ENCODE data around the gene CLINT1. TPM values are rescaled to one million over a fixed set of nuclear protein-coding genes. Genes with fewer than 3 reads are reported as not detected.
"Not testable (repeated sequence)": the region's sequence is repeated elsewhere in the genome, so short reads cannot be mapped to it uniquely, and the experiment has no call there.

CLINT1 gene
- 120 TPM for total RNA-seq

DNA sequence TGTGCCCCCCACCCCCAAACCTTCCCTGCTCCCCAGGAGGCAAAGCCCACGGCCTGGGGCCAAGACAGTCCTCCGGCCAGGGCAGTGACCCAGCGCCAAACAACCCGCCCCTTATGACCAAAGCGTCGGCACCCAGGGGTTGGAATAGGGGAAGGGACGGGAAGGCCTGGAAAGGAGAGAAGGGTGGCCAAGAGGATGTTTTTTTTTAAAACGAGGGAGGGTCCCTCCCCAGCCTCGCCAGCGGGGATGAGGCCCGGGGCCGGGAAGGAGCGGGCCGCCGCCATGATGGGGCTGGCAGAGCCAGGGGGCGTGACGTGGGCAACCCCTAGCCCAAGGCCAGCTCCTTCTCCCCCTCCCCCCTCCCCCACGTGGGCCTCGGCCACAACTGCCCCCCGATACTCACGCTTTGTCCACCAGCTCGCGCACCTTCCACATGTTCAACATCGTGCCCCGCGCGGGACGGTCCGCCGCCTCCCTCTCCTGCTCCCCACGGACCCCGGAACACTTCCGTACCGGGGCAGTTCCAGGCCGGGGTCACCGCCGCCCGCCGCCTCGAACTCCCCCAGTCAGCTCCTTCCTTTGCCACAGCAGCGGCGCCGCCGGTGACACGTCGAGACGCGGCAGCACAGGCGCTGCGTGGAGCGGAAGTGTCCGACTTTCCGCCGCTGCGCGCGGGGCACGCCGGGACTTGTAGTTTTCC, at the start of gene CLINT1:
Gene CLINT1, minus strand, starts transcription at position 619 of the 700 bp plus-strand sequence. Its CDS starts 175 bp downstream, at position 444.
- Histone ChIP-seq H3K4me3 (ENCODE audit: low read length) (peak within 1 kb of the TSS; percentile 85), H3K9me3 (ENCODE audit: low read depth, low read length) (no peaks in the 10 kb centered on the region), H3K4me1 (ENCODE audit: insufficient read depth, low read length) (peaks cover 27% of the 10 kb centered on the region), H3K27me3 (ENCODE audit: insufficient read depth, low read length) (no peaks in the 10 kb centered on the region)

- H3K4me3 ChIP-seq (ENCODE audit: low read length) = no peak overlapping the region
- H3K27me3 ChIP-seq (ENCODE audit: insufficient read depth, low read length) = no peaks in the 10 kb centered on the region
- no peaks in the 10 kb centered on the region for H3K9me3 ChIP-seq (ENCODE audit: low read depth, low read length)
- peaks cover 4% of the 10 kb centered on the region for H3K4me1 ChIP-seq (ENCODE audit: insufficient read depth, low read length)
These were observed 49.5 kb upstream of the CLINT1 start for GRCh38 chr5:157908459-157908858.

GRCh38 chr5:157907479-157907878, 48.5 kb upstream of the CLINT1 start:
- no peaks in the 10 kb centered on the region for H3K9me3 ChIP-seq (ENCODE audit: low read depth, low read length)
- H3K4me1 ChIP-seq (ENCODE audit: insufficient read depth, low read length) = no peaks in the 10 kb centered on the region
- H3K27me3 ChIP-seq (ENCODE audit: insufficient read depth, low read length) = no peaks in the 10 kb centered on the region
- H3K4me3 ChIP-seq (ENCODE audit: low read length) = no peak overlapping the region

DNA sequence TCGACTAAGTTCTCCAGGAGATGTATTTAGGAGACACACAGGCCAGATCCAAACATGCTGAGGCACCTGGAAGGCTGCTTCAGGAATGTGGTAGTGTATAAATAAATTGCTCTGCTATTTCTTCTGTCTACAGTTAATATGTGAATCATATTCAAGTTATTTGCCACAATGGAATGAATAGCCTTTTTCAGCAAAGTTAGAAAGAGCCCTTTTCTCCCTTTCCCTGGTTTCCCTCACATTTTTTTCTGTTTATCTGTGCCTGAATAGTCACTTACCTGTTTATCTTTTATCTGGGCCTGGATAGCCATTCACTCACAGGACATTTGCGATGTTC, 44.1 kb upstream of the CLINT1 start:
- Histone ChIP-seq H3K27me3 (ENCODE audit: insufficient read depth, low read length) (no peaks in the 10 kb centered on the region), H3K4me3 (ENCODE audit: low read length) (no peak overlapping the region), H3K4me1 (ENCODE audit: insufficient read depth, low read length) (no peaks in the 10 kb centered on the region), H3K9me3 (ENCODE audit: low read depth, low read length) (no peaks in the 10 kb centered on the region)

GRCh38 chr5:157902449-157903116, 43.6 kb upstream of the CLINT1 start:
- Histone ChIP-seq H3K9me3 (ENCODE audit: low read depth, low read length) (no peaks in the 10 kb centered on the region), H3K4me1 (ENCODE audit: insufficient read depth, low read length) (no peaks in the 10 kb centered on the region), H3K4me3 (ENCODE audit: low read length) (no peak overlapping the region), H3K27me3 (ENCODE audit: insufficient read depth, low read length) (no peaks in the 10 kb centered on the region)

GRCh38 chr5:157900644-157901043, 41.7 kb upstream of the CLINT1 start:
- Histone ChIP-seq H3K27me3 (ENCODE audit: insufficient read depth, low read length) (no peaks in the 10 kb centered on the region), H3K9me3 (ENCODE audit: low read depth, low read length) (no peaks in the 10 kb centered on the region), H3K4me3 (ENCODE audit: low read length) (no peak overlapping the region), H3K4me1 (ENCODE audit: insufficient read depth, low read length) (no peaks in the 10 kb centered on the region)

DNA sequence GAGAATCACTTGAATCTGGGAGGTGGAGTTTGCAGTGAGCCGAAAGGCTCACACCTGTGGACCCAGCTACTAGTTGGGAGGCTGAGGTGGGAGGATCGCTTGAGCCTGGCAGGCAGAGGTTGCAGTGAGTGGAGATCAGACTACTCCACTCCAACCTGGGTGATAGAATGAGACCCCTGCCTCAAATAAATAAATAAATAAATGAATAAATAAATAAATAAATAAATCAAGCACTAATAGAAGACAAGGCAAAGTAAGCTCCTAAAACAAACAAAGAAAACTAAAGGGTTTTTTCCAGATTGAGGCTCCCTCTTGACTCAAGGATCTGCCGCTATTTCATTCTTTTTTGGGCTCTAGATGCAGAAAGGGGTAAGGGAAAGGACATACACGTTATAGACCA, 34.7 kb upstream of the CLINT1 start:
- Histone ChIP-seq H3K9me3 (ENCODE audit: low read depth, low read length) (no peaks in the 10 kb centered on the region), H3K4me1 (ENCODE audit: insufficient read depth, low read length) (peaks cover 16% of the 10 kb centered on the region), H3K27me3 (ENCODE audit: insufficient read depth, low read length) (no peaks in the 10 kb centered on the region), H3K4me3 (ENCODE audit: low read length) (no peak overlapping the region)

DNA sequence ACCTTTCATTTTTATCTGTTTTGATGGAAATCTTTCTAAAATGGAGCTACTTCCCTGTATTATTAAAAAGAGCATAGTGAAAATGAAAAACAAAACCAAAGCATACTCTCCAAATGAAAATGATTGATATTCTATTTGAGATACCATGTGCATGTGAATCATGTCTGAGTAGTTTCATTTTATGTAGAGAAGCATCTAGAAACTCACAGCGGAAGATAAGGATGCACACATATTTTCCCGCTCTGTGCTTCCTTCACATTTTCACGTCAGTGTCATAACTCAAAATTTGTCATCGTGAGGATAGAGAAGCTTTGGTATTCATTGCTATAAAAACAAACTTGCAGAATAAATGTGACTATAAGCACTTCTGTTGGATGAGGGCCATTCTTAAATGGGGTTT, 34.0 kb upstream of the CLINT1 start:
- Histone ChIP-seq H3K9me3 (ENCODE audit: low read depth, low read length) (no peaks in the 10 kb centered on the region), H3K4me1 (ENCODE audit: insufficient read depth, low read length) (peaks cover 16% of the 10 kb centered on the region), H3K4me3 (ENCODE audit: low read length) (no peak overlapping the region), H3K27me3 (ENCODE audit: insufficient read depth, low read length) (no peaks in the 10 kb centered on the region)

DNA sequence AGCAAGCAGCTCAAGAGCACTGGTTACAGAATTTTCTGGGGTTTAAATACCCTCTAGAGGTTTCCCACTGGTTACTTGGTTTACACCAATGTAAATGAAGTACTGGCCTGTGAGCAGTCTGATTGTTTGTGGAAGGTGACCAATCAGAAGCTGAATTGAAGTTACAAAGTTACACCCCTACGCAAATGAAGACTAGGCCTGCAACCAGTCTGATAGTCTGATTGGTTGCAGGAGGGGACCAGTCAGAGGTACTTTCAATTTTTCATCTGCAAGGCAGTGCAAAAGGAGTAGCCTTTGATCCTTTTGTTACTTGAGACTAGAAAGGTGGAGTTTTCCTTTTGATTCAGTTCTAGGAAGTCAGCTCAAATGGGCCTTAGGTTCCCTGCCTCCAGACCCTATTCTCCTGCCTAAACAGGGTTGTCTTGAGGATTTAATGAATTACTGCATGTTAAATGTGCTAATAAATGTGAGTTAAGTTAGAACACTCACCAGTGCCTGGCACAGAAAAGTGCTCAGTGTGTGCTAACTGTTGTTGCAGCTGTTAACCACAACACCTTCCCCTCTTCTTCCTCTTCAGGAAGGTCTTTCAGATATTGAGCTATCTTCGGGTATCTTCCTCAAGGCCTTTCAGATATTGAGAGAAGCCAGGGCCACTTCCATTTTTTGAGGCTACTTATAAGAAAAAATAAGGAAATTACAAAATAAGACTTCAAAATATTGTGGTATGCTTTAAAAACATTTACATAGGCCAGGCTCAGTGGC, 32.1 kb upstream of the CLINT1 start:
- H3K27me3 ChIP-seq (ENCODE audit: insufficient read depth, low read length) = no peaks in the 10 kb centered on the region
- no peaks in the 10 kb centered on the region for H3K9me3 ChIP-seq (ENCODE audit: low read depth, low read length)

GRCh38 chr5:157888814-157889532, 30.0 kb upstream of the CLINT1 start:
- Histone ChIP-seq H3K27me3 (ENCODE audit: insufficient read depth, low read length) (no peaks in the 10 kb centered on the region), H3K4me1 (ENCODE audit: insufficient read depth, low read length) (peaks cover 16% of the 10 kb centered on the region)

More for the DNA sequence above, 32.1 kb upstream of the CLINT1 start:
- no peak overlapping the region for H3K4me3 ChIP-seq (ENCODE audit: low read length)
- H3K4me1 ChIP-seq (ENCODE audit: insufficient read depth, low read length) = peaks cover 16% of the 10 kb centered on the region

DNA sequence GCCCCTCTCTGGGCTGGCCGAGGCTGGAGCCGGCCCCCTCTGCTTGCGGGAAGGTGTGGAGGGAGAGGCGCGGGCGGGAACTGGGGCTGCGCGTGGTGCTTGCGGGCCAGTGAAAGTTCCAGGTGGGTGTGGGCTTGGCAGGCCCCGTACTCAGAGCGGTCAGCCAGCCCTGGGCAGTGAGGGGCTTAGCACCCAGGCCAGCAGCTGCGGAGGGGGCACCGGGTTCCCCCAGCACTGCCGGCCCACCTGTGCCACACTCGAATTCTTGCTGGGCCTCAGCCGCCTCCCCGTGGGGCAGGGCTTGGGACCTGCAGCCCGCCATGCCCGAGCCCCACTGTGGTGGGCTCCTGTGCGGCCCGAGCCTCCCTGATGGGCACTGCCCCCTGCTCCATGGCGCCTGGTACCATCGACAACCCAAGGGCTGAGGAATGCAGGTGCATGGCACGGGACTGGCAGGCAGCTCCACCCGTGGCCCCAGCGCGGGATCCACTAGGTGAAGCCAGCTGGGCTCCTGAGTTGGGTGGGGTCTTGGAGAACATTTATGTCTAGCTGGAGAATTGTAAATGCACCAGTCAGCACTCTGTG, 27.9 kb upstream of the CLINT1 start:
- Histone ChIP-seq H3K27me3 (ENCODE audit: insufficient read depth, low read length) (no peaks in the 10 kb centered on the region), H3K9me3 (ENCODE audit: low read depth, low read length) (no peaks in the 10 kb centered on the region), H3K4me1 (ENCODE audit: insufficient read depth, low read length) (peaks cover 16% of the 10 kb centered on the region), H3K4me3 (ENCODE audit: low read length) (no peak overlapping the region)

More at GRCh38 chr5:157888814-157889532, 30.0 kb upstream of the CLINT1 start:
- H3K4me3 ChIP-seq (ENCODE audit: low read length) = no peak overlapping the region
- H3K9me3 ChIP-seq (ENCODE audit: low read depth, low read length) = no peaks in the 10 kb centered on the region

DNA sequence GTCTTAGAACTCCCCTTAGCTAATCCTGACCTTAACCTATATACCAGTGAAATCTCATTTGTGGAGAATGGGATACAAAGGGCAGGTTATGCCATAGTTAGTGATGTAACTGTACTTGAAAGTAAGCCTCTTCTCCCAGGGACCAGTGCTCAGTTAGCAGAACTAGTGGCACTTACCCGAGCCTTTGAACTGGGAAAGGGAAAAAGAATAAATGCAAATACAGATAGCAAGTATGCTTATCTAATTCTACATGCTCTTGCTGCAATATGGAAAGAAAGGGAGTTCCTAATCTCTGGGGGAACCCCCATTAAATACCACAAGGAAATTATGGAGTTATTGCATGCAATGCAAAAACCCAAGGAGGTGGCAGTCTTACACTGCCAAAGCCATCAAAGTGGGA, 26.1 kb upstream of the CLINT1 start:
- H3K4me1 ChIP-seq (ENCODE audit: insufficient read depth, low read length); H3K27me3 ChIP-seq (ENCODE audit: insufficient read depth, low read length); H3K9me3 ChIP-seq (ENCODE audit: low read depth, low read length); H3K4me3 ChIP-seq (ENCODE audit: low read length): not testable (repeated sequence)

GRCh38 chr5:157881498-157881897, 22.6 kb upstream of the CLINT1 start:
- H3K27me3 ChIP-seq (ENCODE audit: insufficient read depth, low read length); H3K4me3 ChIP-seq (ENCODE audit: low read length); H3K9me3 ChIP-seq (ENCODE audit: low read depth, low read length); H3K4me1 ChIP-seq (ENCODE audit: insufficient read depth, low read length): not testable (repeated sequence)

DNA sequence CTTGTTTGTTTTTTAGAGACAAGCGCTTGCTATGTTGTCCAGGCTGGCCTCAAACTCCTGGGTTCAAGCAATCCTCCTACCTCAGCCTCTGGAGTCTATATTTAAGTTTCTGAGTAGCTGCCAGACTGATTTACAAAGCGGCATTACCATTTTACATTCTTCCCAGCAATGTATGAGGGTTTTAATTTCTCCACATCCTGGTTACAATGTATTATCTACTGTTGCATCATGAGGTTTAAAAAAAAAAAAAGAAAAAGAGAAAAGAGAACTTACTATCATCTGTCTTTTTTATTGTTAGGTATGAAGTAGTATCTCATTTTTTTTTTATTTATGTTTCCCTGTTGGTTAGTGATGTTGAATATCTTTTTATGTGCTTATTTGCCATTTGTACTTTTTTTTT, 18.9 kb upstream of the CLINT1 start:
- Histone ChIP-seq H3K27me3 (ENCODE audit: insufficient read depth, low read length) (no peaks in the 10 kb centered on the region), H3K9me3 (ENCODE audit: low read depth, low read length) (no peaks in the 10 kb centered on the region), H3K4me3 (ENCODE audit: low read length) (no peak overlapping the region), H3K4me1 (ENCODE audit: insufficient read depth, low read length) (peaks cover 8% of the 10 kb centered on the region)

GRCh38 chr5:157874861-157875260, 15.9 kb upstream of the CLINT1 start:
- no peak overlapping the region for H3K4me3 ChIP-seq (ENCODE audit: low read length)
- H3K4me1 ChIP-seq (ENCODE audit: insufficient read depth, low read length) = peaks cover 8% of the 10 kb centered on the region
- H3K9me3 ChIP-seq (ENCODE audit: low read depth, low read length) = no peaks in the 10 kb centered on the region
- H3K27me3 ChIP-seq (ENCODE audit: insufficient read depth, low read length) = no peaks in the 10 kb centered on the region
